AG04449 (cell line): ENCODE results near the gene TMEM204.

Source experiments
- CTCF ChIA-PET: fragments of 350-600 bp; formaldehyde crosslinking; extraction: SDS; loops from one replicate; lab custom pipeline; 2021; ENCODE audit warnings: antibody characterized with exemption; lab: Yijun Ruan, JAX
- POLR2A ChIA-PET: fragments of 400-600, 350-600 bp; formaldehyde crosslinking; extraction: SDS; loops from one replicate; lab custom pipeline; 2020; ENCODE audit warnings: antibody characterized with exemption, inconsistent platforms; lab: Yijun Ruan, JAX
- DNase-seq: peaks from one replicate; pipeline ENCODE4 v3.0.0-alpha.2; 2010; ENCODE audit warnings: low read depth, low spot score
- H3K4me3 ChIP-seq: 2 replicates; pipeline ENCODE4 v1.5.1; 2011; ENCODE audit warnings: low read depth, mild to moderate bottlenecking, control low read depth, low read length
- TF ChIP-seq, protein P1 (sequence below): IDR thresholded peaks from one replicate; pipeline ENCODE4 v1.5.1; 2011; ENCODE audit warnings: mild to moderate bottlenecking, moderate library complexity, low read length, control low read depth, inconsistent platforms; ENCODE audit not compliant: insufficient read depth; ENCODE audit errors: missing control alignments

Gene TMEM204

DNA sequence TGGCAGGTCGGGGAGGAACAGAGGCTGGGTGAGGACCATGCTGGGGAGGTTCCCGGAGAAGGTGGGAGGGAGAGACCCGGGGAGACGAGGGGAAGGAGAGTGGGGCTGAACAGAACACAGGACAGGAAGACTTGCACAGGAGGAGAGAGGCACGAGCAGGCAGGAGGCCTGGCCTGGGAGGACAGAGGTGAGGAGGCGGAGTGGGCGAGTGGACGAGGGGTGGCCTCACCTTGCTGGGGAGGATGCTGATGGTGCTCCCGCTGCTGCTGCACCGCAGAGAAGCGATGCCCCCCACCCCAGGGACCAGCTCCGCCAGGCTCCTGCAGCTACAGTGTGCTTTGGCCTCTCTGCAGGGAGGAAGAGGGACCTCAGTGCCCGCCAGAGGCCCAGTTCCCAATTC, 34.5 kb downstream of the TMEM204 start:
- TF ChIP-seq, protein P1, sequence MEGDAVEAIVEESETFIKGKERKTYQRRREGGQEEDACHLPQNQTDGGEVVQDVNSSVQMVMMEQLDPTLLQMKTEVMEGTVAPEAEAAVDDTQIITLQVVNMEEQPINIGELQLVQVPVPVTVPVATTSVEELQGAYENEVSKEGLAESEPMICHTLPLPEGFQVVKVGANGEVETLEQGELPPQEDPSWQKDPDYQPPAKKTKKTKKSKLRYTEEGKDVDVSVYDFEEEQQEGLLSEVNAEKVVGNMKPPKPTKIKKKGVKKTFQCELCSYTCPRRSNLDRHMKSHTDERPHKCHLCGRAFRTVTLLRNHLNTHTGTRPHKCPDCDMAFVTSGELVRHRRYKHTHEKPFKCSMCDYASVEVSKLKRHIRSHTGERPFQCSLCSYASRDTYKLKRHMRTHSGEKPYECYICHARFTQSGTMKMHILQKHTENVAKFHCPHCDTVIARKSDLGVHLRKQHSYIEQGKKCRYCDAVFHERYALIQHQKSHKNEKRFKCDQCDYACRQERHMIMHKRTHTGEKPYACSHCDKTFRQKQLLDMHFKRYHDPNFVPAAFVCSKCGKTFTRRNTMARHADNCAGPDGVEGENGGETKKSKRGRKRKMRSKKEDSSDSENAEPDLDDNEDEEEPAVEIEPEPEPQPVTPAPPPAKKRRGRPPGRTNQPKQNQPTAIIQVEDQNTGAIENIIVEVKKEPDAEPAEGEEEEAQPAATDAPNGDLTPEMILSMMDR: no peak
- DNase-seq: no peak
- CTCF ChIA-PET: no interaction called here
- POLR2A ChIA-PET: no interaction called here
- no peak overlapping the region for H3K4me3 ChIP-seq

DNA sequence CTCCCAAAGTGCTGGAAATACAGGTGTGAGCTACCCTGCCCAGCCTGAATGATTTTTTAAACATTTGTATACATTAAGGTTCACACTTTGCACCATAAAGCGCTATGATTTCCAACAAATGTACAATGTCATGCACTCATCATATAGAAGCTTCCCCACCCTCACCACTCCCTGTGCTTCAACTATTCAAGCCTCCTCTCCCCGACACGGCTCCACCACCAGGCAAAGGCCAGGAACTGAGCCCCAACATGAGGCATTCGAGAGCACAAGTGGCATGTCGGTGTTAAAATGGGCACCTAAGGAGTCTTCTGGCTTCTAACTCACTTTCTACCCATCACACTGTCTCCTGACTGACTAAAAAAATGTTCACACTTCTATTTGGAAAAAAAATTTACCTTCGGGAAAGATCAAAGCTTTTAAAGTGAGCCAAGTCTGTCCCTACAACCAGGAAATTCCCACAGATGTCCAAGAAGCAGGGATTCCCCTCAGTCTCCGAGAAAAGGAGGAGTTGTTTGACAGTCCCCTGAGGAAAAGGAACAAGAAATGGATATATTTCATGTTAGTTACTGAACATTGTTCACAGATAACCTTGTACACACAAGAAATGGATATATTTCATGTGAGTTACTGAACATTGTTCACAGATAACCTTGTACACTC, 37.7 kb downstream of the TMEM204 start:
- DNase-seq: no peak
- no peak overlapping the region for H3K4me3 ChIP-seq
- TF ChIP-seq, protein P1: no peak
- POLR2A ChIA-PET: no interaction called here
- CTCF ChIA-PET: no interaction called here

DNA sequence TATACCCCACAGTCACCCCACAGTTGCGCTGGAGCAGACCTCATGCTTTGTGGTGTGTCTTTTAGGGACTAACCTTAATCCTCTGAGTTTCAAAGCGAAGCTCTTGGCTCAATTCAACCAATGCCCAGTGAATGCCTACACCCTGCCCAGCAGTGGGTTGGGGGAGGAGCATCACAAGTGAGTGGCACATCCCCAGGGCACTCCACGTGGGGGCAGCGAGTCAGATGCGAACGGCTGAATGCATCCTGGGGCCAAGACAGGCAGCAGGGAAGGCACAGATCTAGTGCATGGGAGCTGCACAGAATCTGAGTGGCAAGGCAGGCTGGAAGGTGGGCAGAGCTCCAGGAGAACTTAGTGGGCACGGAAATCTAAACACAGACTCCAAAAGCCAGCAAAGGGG, 39.2 kb downstream of the TMEM204 start:
- no peak for DNase-seq
- TF ChIP-seq, protein P1: no peak
- ChIA-PET CTCF (no interaction called here), POLR2A (no interaction called here)
- no peak overlapping the region for H3K4me3 ChIP-seq

DNA sequence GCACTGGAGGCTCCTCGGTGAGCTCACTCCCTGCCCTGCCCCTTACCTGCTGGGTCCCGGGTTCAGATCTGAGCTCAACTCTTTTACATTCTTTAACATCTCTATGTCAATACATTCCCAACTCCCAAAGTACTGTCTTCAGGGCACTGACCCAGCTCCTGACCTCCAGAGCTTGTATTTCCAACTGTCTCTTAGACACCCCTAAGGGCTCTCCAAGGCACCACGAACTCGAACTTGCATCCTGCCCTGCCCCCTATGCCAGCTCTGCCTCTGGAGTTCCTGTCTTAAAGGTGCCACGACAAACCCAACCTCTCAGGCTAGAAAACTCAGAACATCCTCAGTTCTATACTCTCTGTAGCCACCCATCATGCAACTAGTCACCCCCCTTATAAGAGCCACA, 39.8 kb downstream of the TMEM204 start:
- CTCF ChIA-PET: no interaction called here
- no peak overlapping the region for H3K4me3 ChIP-seq
- TF ChIP-seq, protein P1: no peak
- DNase-seq: no peak
- POLR2A ChIA-PET: no interaction called here

DNA sequence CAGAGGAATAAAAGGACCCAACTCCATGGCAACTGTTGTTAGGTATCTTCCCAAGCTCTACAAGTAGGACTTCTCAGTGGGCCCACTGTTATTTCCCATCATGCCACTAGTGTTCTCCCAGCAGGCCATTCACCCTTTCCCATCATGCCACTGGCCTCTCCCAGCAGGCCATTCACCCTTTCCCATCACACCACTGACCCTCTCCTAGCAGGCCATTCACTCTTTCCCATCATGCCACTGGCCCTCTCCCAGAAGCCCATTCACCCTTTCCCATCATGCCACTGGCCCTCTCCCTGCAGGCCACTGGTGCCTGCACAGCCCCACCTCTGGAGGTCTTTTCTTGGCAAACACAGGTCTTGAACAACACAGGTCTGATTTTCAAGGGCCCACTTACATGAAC, 42.1 kb downstream of the TMEM204 start:
- TF ChIP-seq, protein P1: no peak
- no peak overlapping the region for H3K4me3 ChIP-seq
- DNase-seq: no peak
- POLR2A ChIA-PET: no interaction called here
- CTCF ChIA-PET: no interaction called here

DNA sequence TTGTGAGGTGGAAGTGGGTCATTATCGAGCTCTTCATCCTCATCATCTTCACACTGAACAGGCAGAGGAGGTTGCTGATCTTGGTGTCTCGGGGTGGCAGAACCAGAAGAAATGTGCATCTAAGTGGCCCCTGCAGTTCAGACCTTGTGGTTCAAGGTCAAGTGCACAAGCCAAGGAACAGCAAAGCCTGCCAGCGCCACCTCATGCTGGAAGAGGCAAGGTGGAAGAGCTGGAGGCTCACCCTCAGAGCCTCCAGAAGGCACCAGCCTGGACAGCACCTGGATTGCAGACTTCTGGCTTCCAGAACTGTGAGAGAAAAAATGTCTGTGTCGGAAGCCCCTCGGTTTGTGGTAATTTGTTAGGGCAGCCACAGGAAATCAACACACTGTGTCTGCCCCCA, 45.7 kb downstream of the TMEM204 start:
- CTCF ChIA-PET: no interaction called here
- TF ChIP-seq, protein P1: no peak
- no peak overlapping the region for H3K4me3 ChIP-seq
- no peak for DNase-seq
- POLR2A ChIA-PET: no interaction called here
